ENCODE data around the gene DNAAF3.

Gene DNAAF3

DNA sequence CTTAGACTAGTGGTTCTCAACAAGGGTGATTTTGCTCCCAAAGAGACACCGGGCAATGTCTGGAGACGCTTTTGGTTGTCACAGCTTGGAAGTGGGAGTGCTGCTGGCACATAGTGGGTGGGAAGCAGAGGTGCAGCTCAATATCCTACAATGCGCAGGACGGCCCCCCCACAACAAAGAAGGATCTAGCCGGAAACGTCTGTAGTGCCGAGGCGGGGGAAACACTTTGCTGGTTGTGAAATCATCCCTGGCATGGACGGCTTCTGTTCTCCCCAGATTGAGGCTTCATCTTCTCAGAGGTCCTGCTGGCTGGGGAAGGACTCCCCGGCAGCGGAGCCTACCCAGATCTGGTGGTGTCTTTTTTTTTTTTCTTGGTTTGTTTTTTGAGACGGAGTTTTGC is 27.1 kb upstream of the DNAAF3 start:
- no peak overlapping the region for H3K4me3 ChIP-seq (ENCODE audit: low read depth, low read length)
- in situ Hi-C loops (cut with HindIII; ENCODE audit: low sequenced_read_pairs) = no loop called here
- DNase-seq (ENCODE audit: low read depth, low spot score) = no peak
- TF ChIP-seq CTCF (IDR thresholded peaks at IDR 0.05; ENCODE audit: low read depth, low read length) = no peak

- in situ Hi-C loops (cut with HindIII; ENCODE audit: low sequenced_read_pairs) = no loop called here
Measured at GRCh38 chr19:55189403-55189835, 23.0 kb upstream of the DNAAF3 start.

DNA sequence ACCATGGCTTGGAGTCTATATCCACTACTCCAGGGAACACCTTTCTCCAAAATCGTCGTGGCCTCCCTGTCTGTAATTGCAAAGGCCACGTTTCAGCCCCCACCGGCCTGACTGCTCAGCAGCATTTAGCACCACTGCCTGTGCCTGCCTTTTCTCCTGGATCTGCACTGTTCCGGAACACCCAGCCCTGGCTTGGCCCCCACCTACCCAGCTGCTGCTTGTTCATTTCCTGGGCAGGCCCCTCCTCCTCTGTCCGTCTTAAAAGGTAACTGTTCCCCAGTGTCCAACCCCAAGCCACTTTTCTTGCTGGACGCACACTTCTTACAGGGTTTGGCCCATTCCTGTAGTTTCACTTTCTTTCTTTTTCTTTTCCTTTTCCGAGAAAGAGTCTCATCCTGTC is 22.2 kb upstream of the DNAAF3 start:
- DNase-seq (ENCODE audit: low read depth, low spot score) = no peak
- H3K4me3 ChIP-seq (ENCODE audit: low read depth, low read length) = no peak overlapping the region
- no peak for TF ChIP-seq CTCF (IDR thresholded peaks at IDR 0.05; ENCODE audit: low read depth, low read length)
- in situ Hi-C loops (cut with HindIII; ENCODE audit: low sequenced_read_pairs) = no loop called here

More at GRCh38 chr19:55189403-55189835, 23.0 kb upstream of the DNAAF3 start:
- no peak overlapping the region for H3K4me3 ChIP-seq (ENCODE audit: low read depth, low read length)
- DNase-seq (ENCODE audit: low read depth, low spot score) = peak; percentile 91
- TF ChIP-seq CTCF (IDR thresholded peaks at IDR 0.05; ENCODE audit: low read depth, low read length) = no peak

DNA sequence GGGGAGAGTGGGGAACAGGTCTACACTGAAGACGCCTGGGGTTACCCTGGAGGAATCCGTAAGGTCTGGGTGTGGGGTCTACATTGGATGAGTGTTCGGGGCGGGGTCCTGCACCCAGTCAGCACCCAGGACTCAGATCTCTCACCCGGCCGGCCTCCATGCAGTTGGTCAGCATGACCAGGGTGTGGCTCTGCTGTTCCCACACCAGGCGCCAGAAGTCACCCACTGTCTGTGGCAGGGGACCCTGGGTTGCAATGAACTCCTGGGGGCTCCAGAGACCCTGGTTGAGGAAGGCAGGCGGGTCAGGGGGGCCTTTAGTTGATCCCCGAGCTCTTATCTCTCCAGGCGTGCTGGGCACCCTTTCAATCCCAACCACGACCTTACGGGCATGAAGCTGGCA is 19.7 kb upstream of the DNAAF3 start:
- no peak for DNase-seq (ENCODE audit: low read depth, low spot score)
- no peak for TF ChIP-seq CTCF (IDR thresholded peaks at IDR 0.05; ENCODE audit: low read depth, low read length)
- H3K4me3 ChIP-seq (ENCODE audit: low read depth, low read length) = no peak overlapping the region
- in situ Hi-C loops (cut with HindIII; ENCODE audit: low sequenced_read_pairs) = no loop called here

DNA sequence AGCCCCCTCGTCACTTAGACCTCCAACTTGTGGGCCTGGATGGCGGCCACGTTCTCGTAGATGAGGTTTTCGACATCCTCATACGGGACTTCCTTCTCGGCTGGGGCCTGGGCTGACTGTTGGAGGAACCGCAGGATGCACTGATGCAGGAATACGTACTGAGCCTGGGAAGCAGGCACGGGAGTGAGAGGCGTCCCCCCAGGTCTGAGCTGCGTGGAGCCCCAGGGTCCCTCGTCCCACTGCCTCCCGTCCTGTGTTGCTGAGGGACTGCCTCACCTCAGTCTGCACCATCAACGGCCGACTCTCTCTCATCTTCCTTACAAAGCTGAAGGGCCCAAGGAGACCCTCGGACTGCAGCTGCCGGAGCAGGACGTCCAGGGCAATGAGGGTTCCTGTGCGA is 15.3 kb upstream of the DNAAF3 start:
- no peak overlapping the region for H3K4me3 ChIP-seq (ENCODE audit: low read depth, low read length)
- in situ Hi-C loops (cut with HindIII; ENCODE audit: low sequenced_read_pairs) = no loop called here
- DNase-seq (ENCODE audit: low read depth, low spot score) = no peak
- TF ChIP-seq CTCF (IDR thresholded peaks at IDR 0.05; ENCODE audit: low read depth, low read length) = no peak

GRCh38 chr19:55179606-55180484 is 13.4 kb upstream of the DNAAF3 start, which contains the start of gene SYT5:
SYT5 (minus strand) TSS chr19:55180289; CDS start chr19:55179041, 1,248 bp downstream.
- DNase-seq (ENCODE audit: low read depth, low spot score) = no peak

More at GRCh38 chr19:55179606-55180484, 13.4 kb upstream of the DNAAF3 start, which contains the start of gene SYT5:
- H3K4me3 ChIP-seq (ENCODE audit: low read depth, low read length) = peak within 1 kb of the TSS; percentile 26
- no peak for TF ChIP-seq CTCF (IDR thresholded peaks at IDR 0.05; ENCODE audit: low read depth, low read length)
- in situ Hi-C loops (cut with HindIII; ENCODE audit: low sequenced_read_pairs) = loop anchor here (10.0 kb wide), 1 partner anchor 215 kb away; no protein-coding TSS in a partner anchor

All from astrocyte of the spinal cord (primary cell).